GM23248 (cell line): ENCODE measurements around the gene DROSHA. TPM values are rescaled to one million over a fixed set of nuclear protein-coding genes. Genes with fewer than 3 reads are reported as not detected.

Source experiments
- DNase-seq: peaks from one replicate; pipeline ENCODE4 v3.0.0-alpha.2; 2015
- H2AFZ ChIP-seq: fragments of 200-600 bp; sonication (generic); 2 replicates; pipeline ENCODE4 v1.6.1; 2016; ENCODE audit warnings: antibody characterized with exemption
- H3F3A ChIP-seq: fragments of 200-600 bp; sonication (generic); 2 replicates; pipeline ENCODE4 v1.6.1; 2016; ENCODE audit warnings: mild to moderate bottlenecking, antibody characterized with exemption, mixed run types; ENCODE audit not compliant: insufficient read depth
- H3K27ac ChIP-seq: fragments of 200-600 bp; sonication (generic); 2 replicates; pipeline ENCODE4 v1.5.1; 2016; ENCODE audit warnings: mild to moderate bottlenecking
- H3K27me3 ChIP-seq: fragments of 200-600 bp; sonication (generic); replicated peaks from 2 replicates; pipeline ENCODE4 v1.6.1; 2016; ENCODE audit warnings: mild to moderate bottlenecking; ENCODE audit not compliant: insufficient read depth
- H3K36me3 ChIP-seq: fragments of 200-600 bp; sonication (generic); 2 replicates; pipeline ENCODE4 v1.6.1; 2016; ENCODE audit warnings: low read depth, mild to moderate bottlenecking
- H3K4me1 ChIP-seq: fragments of 200-600 bp; sonication (generic); 2 replicates; pipeline ENCODE4 v1.6.1; 2016; ENCODE audit warnings: mild to moderate bottlenecking; ENCODE audit not compliant: insufficient read depth
- H3K4me2 ChIP-seq: fragments of 200-600 bp; sonication (generic); one replicate; pipeline ENCODE4 v1.6.1; 2016; ENCODE audit warnings: mild to moderate bottlenecking; ENCODE audit not compliant: unreplicated experiment
- H3K4me3 ChIP-seq: fragments of 200-600 bp; sonication (generic); 2 replicates; pipeline ENCODE4 v1.5.1; 2016; ENCODE audit warnings: mild to moderate bottlenecking
- H3K79me2 ChIP-seq: fragments of 200-600 bp; sonication (generic); 2 replicates; pipeline ENCODE4 v1.6.1; 2016; ENCODE audit warnings: mild to moderate bottlenecking; ENCODE audit not compliant: insufficient read depth
- H3K9ac ChIP-seq: fragments of 200-600 bp; sonication (generic); 2 replicates; pipeline ENCODE4 v1.6.1; 2016; ENCODE audit warnings: mild to moderate bottlenecking
- H3K9me2 ChIP-seq: fragments of 200-600 bp; sonication (generic); 2 replicates; pipeline ENCODE4 v1.6.1; 2016; ENCODE audit warnings: mixed run types, mild to moderate bottlenecking, moderate library complexity; ENCODE audit not compliant: insufficient read depth
- H3K9me3 ChIP-seq: fragments of 200-600 bp; sonication (generic); one replicate; pipeline ENCODE4 v1.6.1; 2017; ENCODE audit warnings: low read depth
- H4K20me1 ChIP-seq: fragments of 200-600 bp; sonication (generic); 2 replicates; pipeline ENCODE4 v1.6.0; 2016; ENCODE audit not compliant: insufficient read depth
- EZH2 ChIP-seq: fragments of 200-600 bp; sonication (generic); IDR thresholded peaks from 2 replicates; pipeline ENCODE4 v1.6.1; 2018; ENCODE audit warnings: antibody characterized with exemption, mild to moderate bottlenecking; ENCODE audit not compliant: insufficient read depth, poor library complexity, severe bottlenecking
- EZH2phosphoT487 ChIP-seq: fragments of 200-600 bp; sonication (generic); IDR thresholded peaks from 2 replicates; pipeline ENCODE4 v1.6.1; 2018; ENCODE audit warnings: antibody characterized with exemption, moderate library complexity, mild to moderate bottlenecking, low read depth; ENCODE audit not compliant: insufficient read depth
- WGBS, 2 experiments: methylation state at CpG; one replicate each; pipeline ENCODE4 v1.1.6; 2015 to 2017; ENCODE audit warnings: low lambda C conversion rate in 2 of 2, low coverage in 1 of 2; ENCODE audit errors: missing lambda C conversion rate in 2 of 2; 5-methylcytosine and 5-hydroxymethylcytosine counted together
- in situ Hi-C: fragments of 300-500 bp; cut with MboI; formaldehyde crosslinking; loops from 2 replicates; pipeline ENCODE4 v1.15.0; 2020
- polyA plus RNA-seq: library from polyadenylated mRNA; unstranded; fragments of >200 nt; fragmentation: Nextera tagmentation; extraction: Ambion mirVana; gene quantifications from 2 replicates; pipeline ENCODE4 v1.2.1, GENCODE V29; 2016
- total RNA-seq: library from RNA; depleted of rRNA; stranded (reverse); fragments of >200 nt; shearing (Covaris generic); gene quantifications from 2 replicates; pipeline ENCODE4 v1.2.3, GENCODE V29; 2014

Gene DROSHA
- total and polyA plus RNA-seq, 2 experiments from 2014 or later: 26.0 to 28.7 TPM

DNA sequence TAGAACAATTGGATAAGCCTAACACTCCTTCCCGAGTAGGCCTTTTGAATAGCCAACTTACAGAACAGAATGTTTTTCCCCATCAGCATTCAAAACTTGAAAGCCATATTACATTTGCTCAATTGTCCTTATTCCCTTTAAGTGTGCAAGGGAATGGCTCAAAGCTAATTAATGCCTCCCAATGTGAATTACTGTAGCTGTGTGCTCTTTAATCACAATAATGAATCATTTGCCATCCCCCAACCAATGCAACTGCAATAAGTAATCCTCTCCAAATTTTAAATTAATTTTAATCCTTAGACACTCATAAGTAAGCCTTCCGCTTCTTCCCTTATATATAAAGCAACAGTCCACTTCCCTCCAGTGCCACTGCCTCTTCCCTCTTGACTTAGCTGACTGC, 115.9 kb downstream of the DROSHA start:
- 94 to 99% methylated on average over 2 of the region's 2 CpGs for WGBS, 2 experiments
- Histone ChIP-seq H3K79me2 (no peaks in the 10 kb centered on the region), H3K9ac (no peak overlapping the region), H3K27ac (no peak overlapping the region), H2AFZ (no peak overlapping the region), H3K4me3 (no peak overlapping the region), H3K4me1 (peaks cover 22% of the 10 kb centered on the region), H3K36me3 (peaks cover 13% of the 10 kb centered on the region), H3K27me3 (no peaks in the 10 kb centered on the region), H3K9me2 (no peaks in the 10 kb centered on the region), H3F3A (peaks cover 9% of the 10 kb centered on the region; the same call in 1 of the 2 replicates), H4K20me1 (no peaks in the 10 kb centered on the region), H3K4me2 (no peak overlapping the region), H3K9me3 (no peaks in the 10 kb centered on the region)
- no peak for DNase-seq
- in situ Hi-C loops: no loop called here
- TF ChIP-seq EZH2: no peak
- TF ChIP-seq EZH2phosphoT487: no peak

DNA sequence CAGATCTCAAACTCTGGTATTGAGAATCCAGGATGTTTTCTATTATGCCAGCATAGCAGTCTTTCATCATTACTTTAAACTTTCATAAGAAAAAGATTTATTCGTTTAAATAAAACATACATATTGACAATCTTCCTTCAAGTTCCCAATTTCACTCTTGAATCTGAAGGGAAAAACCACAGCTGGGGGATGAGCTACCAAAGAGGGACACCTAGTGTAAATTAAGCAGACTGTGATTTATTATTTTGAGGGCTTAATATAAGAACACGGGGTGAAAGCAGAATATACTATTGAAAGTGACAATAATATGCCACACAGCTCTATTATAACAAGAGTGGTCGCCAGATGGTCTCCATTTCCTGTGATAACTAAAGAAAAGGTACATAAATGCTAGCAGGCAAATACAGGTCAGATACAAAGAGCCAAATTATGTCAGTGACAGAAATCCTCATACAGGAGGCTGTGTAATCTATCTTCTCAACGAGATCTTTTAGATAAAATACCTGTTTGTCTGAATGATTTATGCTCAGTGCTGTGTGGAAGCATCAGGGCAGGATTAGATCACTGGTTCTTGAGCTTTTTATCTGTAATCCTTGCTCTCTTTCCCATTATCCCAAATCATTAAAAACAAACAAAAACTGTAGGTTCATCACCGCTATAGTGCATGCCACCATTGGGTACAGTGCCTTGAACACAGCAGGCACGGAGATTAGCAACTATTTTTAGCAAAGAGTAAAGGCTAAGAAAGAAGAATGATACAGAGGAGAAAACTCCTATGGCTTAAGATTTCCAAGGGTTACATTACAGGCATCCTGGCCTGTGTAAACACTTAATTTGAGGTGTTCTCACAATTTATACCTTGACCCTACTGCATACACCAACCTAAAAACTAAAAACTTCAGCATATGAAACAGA, 116.6 kb downstream of the DROSHA start:
- Histone ChIP-seq H2AFZ (no peak overlapping the region), H3K36me3 (peaks cover 7% of the 10 kb centered on the region), H3K9me3 (no peaks in the 10 kb centered on the region), H3K9me2 (no peaks in the 10 kb centered on the region), H3K79me2 (no peaks in the 10 kb centered on the region), H3K4me3 (no peak overlapping the region), H4K20me1 (no peaks in the 10 kb centered on the region), H3K9ac (no peak overlapping the region), H3F3A (peaks cover 9% of the 10 kb centered on the region; the same call in 1 of the 2 replicates), H3K27ac (no peak overlapping the region), H3K27me3 (no peaks in the 10 kb centered on the region), H3K4me1 (peaks cover 22% of the 10 kb centered on the region), H3K4me2 (no peak overlapping the region)
- WGBS, 2 experiments: 72 to 76% methylated on average over 6 of the region's 6 CpGs
- no peak for TF ChIP-seq EZH2
- no peak for TF ChIP-seq EZH2phosphoT487
- DNase-seq: peak; percentile 13
- in situ Hi-C loops: no loop called here

DNA sequence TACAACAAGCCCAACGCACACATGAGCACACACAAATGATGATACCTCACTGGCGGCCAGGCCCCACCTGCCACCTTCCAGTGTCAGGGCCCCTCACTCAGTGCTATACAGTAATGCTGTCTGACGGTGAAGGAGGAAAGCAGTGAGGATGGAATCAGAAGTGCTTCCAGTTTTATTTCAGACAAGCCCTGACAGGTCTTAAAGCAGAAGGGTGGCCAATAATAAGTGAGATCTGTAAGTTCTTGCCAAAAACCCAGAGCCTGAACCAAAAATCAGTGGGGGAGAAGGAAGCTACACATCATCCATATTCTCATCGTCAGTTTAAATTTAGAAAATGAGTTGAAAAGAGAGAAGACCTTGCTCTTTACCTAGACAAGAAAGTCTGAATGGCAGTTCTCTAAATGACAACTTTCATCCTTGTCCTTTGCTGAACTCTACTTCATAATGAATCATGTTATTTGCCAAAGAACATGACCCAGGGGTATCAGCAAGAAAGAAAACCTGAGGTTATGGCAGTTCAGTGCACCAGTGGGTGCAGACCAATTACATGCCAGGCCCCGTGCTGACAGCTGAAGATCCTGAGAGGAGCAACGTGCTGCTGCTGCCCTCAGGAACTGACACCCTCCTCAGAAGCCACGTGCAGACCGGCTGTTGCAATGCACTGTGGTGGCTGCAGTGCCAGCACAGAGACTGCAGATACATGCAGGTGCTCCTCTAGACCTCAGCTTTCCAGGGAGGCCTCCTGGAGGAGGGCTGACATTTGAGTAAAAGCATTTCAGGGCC, 118.7 kb downstream of the DROSHA start:
- no peaks in the 10 kb centered on the region for H3K79me2 ChIP-seq
- in situ Hi-C loops: no loop called here
- no peaks in the 10 kb centered on the region for H3K27me3 ChIP-seq
- 76 to 84% methylated on average over 8 of the region's 8 CpGs for WGBS, 2 experiments
- H4K20me1 ChIP-seq: no peaks in the 10 kb centered on the region
- H3K4me3 ChIP-seq: no peak overlapping the region
- no peak overlapping the region for H3K4me2 ChIP-seq
- H3K27ac ChIP-seq: no peak overlapping the region
- H2AFZ ChIP-seq: no peak overlapping the region
- H3K36me3 ChIP-seq: peaks cover 11% of the 10 kb centered on the region
- DNase-seq: no peak
- H3F3A ChIP-seq: peaks cover 23% of the 10 kb centered on the region; the same call in 1 of the 2 replicates
- H3K9me2 ChIP-seq: no peaks in the 10 kb centered on the region
- H3K9me3 ChIP-seq: no peaks in the 10 kb centered on the region
- no peak for TF ChIP-seq EZH2
- no peak for TF ChIP-seq EZH2phosphoT487
- H3K9ac ChIP-seq: no peak overlapping the region
- H3K4me1 ChIP-seq: peaks cover 37% of the 10 kb centered on the region

DNA sequence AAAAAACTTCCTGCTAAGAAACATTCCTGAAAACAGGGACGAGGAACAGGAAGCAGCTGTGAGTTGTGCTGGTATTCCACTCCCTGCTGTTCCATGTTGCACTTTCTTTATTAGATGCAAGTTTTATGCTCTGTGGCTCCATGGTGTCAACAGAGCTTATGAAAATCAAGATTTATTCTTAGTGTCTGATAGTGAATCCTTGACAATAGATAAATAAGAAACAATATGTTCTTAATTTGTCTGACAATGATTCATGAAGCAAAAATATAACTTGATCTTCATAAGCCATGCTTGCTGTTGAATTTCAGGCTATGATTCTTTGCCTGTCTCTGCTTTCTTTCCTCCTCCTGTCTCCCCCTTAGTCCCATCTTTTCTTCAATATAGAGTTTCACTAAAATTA, 119.6 kb downstream of the DROSHA start:
- Histone ChIP-seq H3K4me2 (peak overlapping the region; percentile 11), H3K9ac (no peak overlapping the region), H3K36me3 (peaks cover 15% of the 10 kb centered on the region), H3K79me2 (no peaks in the 10 kb centered on the region), H3F3A (peaks cover 31% of the 10 kb centered on the region; the same call in 1 of the 2 replicates), H4K20me1 (no peaks in the 10 kb centered on the region), H3K27ac (no peak overlapping the region), H3K4me3 (no peak overlapping the region), H3K9me2 (no peaks in the 10 kb centered on the region), H3K9me3 (no peaks in the 10 kb centered on the region), H3K27me3 (no peaks in the 10 kb centered on the region), H2AFZ (peak overlapping the region; percentile 11; the same call in 1 of the 2 replicates), H3K4me1 (peaks cover 44% of the 10 kb centered on the region)
- peak; percentile 23 for DNase-seq
- WGBS, 2 experiments: 6 to 7% methylated on average over 1 of the region's 1 CpG
- in situ Hi-C loops: no loop called here
- TF ChIP-seq EZH2 (no peak), EZH2phosphoT487 (no peak)
